ENCODE results near the gene LEFTY1. TPM values are rescaled to one million over a fixed set of nuclear protein-coding genes. Genes with fewer than 3 reads are reported as not detected.

Gene LEFTY1
- total RNA-seq, 4 donors from 2014 or later = 0.35 to 1.4 TPM; not detected in 2

GRCh38 chr1:225887030-225887314 lies 2.0 kb downstream of the LEFTY1 start:
- WGBS, 2 donors (ENCODE audit: low coverage in 1 of 2) = 81 to 91% methylated on average over 1 to 2 of the region's 7 CpGs
- no peak overlapping the region for H3K27ac ChIP-seq
- peaks cover 0 to 16% (median 0%) of the 10 kb centered on the region in 3 donors for H3K4me1 ChIP-seq
- H3K4me3 ChIP-seq = no peak overlapping the region
- H3K36me3 ChIP-seq = no peaks in the 10 kb centered on the region
- H3K9me3 ChIP-seq = no peaks in the 10 kb centered on the region
- TF ChIP-seq POLR2A (IDR thresholded peaks at IDR 0.05) (no peak), CTCF (IDR thresholded peaks at IDR 0.05) (no peak), EP300 (IDR thresholded peaks at IDR 0.05) (no peak), POLR2AphosphoS5 (IDR thresholded peaks at IDR 0.05) (no peak)
- peaks cover 14% of the 10 kb centered on the region for H3K27me3 ChIP-seq
- ATAC-seq = no peak

GRCh38 chr1:225886159-225887029 lies 2.6 kb downstream of the LEFTY1 start:
- Histone ChIP-seq H3K4me3 (no peak overlapping the region), H3K27me3 (peaks cover 14% of the 10 kb centered on the region), H3K36me3 (no peaks in the 10 kb centered on the region), H3K9me3 (no peaks in the 10 kb centered on the region), H3K27ac (no peak overlapping the region), H3K4me1 (peaks cover 0 to 18% (median 0%) of the 10 kb centered on the region in 3 donors)
- TF ChIP-seq CTCF (IDR thresholded peaks at IDR 0.05) (no peak), EP300 (IDR thresholded peaks at IDR 0.05) (no peak), POLR2A (IDR thresholded peaks at IDR 0.05) (no peak), POLR2AphosphoS5 (IDR thresholded peaks at IDR 0.05) (no peak)
- WGBS, 2 donors (ENCODE audit: low coverage in 1 of 2) = 84 to 96% methylated on average over 5 to 6 of the region's 19 CpGs
- ATAC-seq = no peak

- H3K27ac ChIP-seq = no peak overlapping the region
- H3K9me3 ChIP-seq = no peaks in the 10 kb centered on the region
- H3K4me3 ChIP-seq = no peak overlapping the region
- 88 to 89% methylated on average over 3 of the region's 6 CpGs for WGBS, 2 donors (ENCODE audit: low coverage in 1 of 2)
- peaks cover 0 to 29% (median 7%) of the 10 kb centered on the region in 3 donors for H3K4me1 ChIP-seq
- no peak for ATAC-seq
- H3K36me3 ChIP-seq = no peaks in the 10 kb centered on the region
- TF ChIP-seq CTCF (IDR thresholded peaks at IDR 0.05) (no peak), POLR2AphosphoS5 (IDR thresholded peaks at IDR 0.05) (no peak), POLR2A (IDR thresholded peaks at IDR 0.05) (no peak), EP300 (IDR thresholded peaks at IDR 0.05) (no peak)
- H3K27me3 ChIP-seq = peaks cover 14% of the 10 kb centered on the region
Observed at GRCh38 chr1:225885336-225885735, 3.6 kb downstream of the LEFTY1 start.

GRCh38 chr1:225883616-225884265 lies 5.2 kb downstream of the LEFTY1 start:
- Histone ChIP-seq H3K4me1 (peaks cover 0 to 45% (median 19%) of the 10 kb centered on the region in 3 donors), H3K9me3 (no peaks in the 10 kb centered on the region), H3K27me3 (peaks cover 10% of the 10 kb centered on the region), H3K36me3 (no peaks in the 10 kb centered on the region), H3K4me3 (peak overlapping the region in 1 of 2 donors; percentile 95), H3K27ac (peak overlapping the region in 3 of 4 donors; percentile 77 to 87 (median 83))
- ATAC-seq = no peak
- 85 to 100% methylated on average over 4 to 8 of the region's 11 CpGs for WGBS, 2 donors (ENCODE audit: low coverage in 1 of 2)
- TF ChIP-seq EP300 (IDR thresholded peaks at IDR 0.05) = no peak
- no peak for TF ChIP-seq POLR2AphosphoS5 (IDR thresholded peaks at IDR 0.05)
- TF ChIP-seq CTCF (IDR thresholded peaks at IDR 0.05) = no peak
- no peak for TF ChIP-seq POLR2A (IDR thresholded peaks at IDR 0.05)

Data from gastroesophageal sphincter (tissue), 4 donors.